NK-92 (cell line): ENCODE data around the gene IQGAP2.

ENCODE experiments used
- DNase-seq: peaks from one replicate; lab custom pipeline; 2025; ENCODE audit not compliant: unreplicated experiment; lab: John Stamatoyannopoulos, UW

IQGAP2 gene

DNA sequence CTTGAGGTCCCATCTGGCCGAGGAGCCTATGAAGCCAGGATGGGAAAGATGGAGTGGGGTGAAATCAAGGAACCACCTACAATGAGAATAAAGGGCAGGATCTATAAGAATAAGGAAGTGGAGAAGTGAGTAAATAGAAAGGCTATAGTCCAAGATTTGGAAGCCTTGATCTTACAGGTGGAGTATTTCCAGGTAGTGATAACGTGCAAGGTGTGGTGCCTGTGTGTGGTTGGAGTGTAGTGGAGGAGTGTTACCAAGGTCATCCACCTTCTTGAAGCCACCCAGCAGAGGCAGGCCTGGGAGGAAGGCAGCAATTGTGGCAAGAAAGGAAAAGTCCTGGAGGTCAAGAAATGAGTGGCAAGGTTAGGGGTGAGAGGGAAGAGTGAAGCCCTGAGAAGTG, 72.9 kb downstream of the IQGAP2 start:
- no peak for DNase-seq

- DNase-seq = no peak
These were observed 73.5 kb downstream of the IQGAP2 start for GRCh38 chr5:76476474-76477038.

DNA sequence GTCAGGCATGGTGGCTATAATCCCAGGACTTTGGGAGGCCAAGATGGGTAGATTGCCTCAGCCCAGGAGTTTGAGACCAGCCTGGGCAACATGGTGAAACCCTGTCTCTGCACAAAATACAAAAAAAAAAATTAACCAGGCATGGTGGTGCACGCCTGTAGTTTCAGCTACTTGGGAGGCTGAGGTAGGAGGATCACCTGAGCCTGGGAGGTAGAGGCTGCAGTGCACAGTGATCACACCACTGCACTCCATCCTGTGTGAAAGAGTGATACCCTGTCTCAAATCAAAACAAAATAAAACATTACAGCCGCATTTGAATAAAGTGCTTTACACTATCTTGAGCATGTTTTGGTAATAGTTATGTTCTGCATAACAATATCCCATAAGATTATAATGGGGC, 74.0 kb downstream of the IQGAP2 start:
- DNase-seq = no peak

- no peak for DNase-seq
These were observed 74.5 kb downstream of the IQGAP2 start for GRCh38 chr5:76477571-76477970.

DNA sequence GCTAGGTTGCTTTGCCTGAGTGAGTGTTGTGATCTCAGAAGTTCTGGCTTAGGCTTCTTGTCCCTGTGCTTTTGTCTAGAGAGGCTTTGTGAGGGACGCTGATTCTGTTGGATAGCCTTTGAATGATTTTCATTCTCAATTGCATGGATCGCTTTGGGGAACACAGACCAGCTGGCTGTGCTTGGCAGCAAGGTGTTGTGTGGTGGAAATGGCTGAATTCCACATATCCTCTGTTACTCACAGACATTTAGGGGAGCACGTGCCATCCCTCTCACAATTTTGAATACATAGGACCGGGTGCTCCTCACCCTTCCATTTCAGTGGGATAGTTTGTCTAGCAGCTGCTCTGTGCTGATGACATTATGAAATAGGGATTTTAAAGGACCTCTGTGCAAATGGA, 76.2 kb downstream of the IQGAP2 start:
- no peak for DNase-seq

GRCh38 chr5:76479973-76480667, 77.0 kb downstream of the IQGAP2 start:
- no peak for DNase-seq

DNA sequence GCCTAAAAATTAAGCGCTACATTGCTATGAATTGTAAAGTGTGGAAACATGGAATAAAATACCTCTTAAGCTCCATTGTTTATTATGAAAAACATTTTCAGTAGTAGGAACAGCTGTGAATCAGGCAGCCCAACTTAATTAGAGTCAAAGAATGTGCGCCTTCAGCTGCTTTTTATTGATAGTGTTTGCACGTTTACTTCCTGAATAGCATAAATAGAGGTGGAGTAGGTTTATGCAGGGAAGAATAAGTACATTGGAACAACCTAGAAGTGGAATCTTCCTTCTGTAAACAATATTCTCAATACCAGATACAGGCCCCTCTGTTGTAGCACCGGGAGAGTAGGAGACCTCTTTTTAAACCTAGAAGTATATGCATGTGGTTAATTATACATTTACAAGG, 79.9 kb downstream of the IQGAP2 start:
- no peak for DNase-seq

DNA sequence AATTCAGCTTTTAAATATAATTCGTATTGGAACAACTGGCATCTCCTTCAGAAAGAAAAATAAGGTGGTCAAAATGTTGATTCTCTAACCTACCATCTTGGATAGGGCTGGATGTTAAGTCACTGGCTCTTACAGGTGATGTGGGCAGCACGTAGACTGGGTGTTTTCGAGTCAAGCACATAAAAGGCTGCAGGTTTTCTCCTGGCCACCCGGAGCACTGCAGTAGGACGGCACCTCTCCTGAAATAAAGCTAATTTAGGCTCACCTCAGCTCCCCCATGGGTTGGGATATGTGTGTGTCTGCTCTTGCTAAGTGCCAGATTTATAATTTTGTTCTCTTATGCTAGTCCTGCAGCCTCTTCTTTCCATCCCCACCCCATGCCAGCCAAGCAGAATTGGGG, 80.3 kb downstream of the IQGAP2 start:
- no peak for DNase-seq

DNA sequence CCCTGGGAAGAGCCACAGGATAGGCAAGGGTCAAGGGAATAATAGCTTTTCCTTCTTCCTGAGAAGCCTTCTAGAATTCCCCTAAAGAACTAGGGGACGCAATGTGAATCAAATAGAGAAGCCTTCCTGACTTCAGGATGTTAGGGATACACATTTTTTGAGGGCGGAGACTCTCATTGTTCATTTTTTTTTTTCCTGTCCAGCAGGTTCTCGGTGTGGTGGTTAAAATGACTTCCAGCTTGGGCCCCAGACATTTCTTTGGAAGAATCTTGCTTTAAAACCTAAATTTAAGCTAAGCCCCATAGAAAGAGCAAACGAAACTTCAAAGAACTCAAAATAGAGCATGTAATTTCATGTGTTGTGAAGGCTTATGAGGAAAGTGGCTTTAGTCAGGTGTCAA, 80.8 kb downstream of the IQGAP2 start:
- no peak for DNase-seq

GRCh38 chr5:76485511-76485910, 82.4 kb downstream of the IQGAP2 start:
- no peak for DNase-seq

- DNase-seq = no peak
These were observed 84.3 kb downstream of the IQGAP2 start for GRCh38 chr5:76487386-76487785.

DNA sequence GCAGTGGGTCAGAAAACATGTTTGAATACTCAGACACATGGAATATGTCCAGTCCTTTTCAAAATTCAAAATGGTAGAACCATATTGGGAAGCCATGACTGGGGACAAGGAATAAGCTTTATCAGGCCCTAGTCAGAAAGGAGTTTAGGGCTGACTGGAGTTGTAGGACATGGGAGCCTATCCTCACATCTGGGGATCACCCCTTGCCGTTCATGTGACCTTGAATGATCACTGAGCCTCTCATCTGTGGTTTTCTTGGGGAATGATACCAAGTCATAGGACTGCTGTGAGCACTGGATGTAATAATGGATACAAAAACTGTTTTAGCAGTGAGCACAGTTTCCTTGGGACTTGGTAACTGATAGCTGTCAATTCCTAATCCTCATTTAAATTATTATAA, 84.7 kb downstream of the IQGAP2 start:
- no peak for DNase-seq

DNA sequence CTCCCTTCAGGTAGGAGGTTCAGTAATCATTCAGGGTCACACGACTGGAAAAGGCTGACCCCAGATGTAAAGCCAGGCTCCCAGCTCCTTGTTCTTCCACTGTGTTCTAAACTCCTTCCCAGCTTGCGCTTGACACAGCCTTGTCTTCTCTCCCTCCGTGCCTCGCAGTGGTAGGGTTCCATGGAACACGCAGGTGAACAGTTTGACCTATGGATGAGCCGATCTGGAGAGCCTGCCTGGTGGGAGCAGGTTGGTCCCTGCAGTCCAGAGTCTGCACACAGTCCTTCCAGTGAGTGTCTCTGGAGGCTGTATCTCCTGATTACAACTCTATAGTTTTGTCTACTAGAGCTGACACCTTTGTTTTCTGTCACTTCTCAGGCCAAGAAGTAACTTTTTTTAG, 85.9 kb downstream of the IQGAP2 start:
- DNase-seq = no peak

DNA sequence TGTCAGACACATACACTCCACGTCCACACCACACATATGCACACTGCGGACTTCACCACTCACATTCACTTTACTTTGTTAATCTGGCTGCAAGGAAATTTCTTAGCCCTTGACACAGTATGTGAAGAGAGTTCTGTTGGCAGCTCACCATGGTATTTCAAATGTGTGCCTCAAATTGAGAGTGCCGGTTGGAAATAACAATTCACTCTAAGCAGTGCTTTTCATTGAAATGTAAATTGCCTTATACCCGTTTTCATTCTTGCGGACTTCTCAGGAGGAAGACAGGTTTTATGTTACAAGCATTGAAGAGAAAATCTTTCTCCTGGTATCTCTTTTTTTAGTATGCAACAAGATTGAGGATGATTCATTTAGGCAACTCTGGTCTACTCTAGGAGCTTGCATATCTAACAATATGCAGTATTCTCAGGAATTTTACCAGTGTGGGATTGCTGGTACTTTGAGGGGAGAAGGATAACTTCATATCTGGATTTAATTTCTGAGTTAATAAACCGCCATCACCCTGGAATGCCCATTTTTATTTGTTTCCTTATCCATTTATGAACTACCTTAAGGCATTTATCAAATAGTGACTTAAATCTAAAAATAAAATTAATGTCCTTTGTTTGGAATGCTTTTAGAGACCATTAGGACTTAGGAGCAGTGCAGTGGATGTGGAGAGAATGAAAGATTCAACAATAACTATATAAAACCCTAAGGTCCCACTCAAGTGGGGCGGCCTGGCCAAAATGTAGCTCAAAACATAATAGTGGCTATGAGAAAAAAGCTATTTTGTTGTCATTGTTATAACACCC, 87.0 kb downstream of the IQGAP2 start:
- DNase-seq = no peak

DNA sequence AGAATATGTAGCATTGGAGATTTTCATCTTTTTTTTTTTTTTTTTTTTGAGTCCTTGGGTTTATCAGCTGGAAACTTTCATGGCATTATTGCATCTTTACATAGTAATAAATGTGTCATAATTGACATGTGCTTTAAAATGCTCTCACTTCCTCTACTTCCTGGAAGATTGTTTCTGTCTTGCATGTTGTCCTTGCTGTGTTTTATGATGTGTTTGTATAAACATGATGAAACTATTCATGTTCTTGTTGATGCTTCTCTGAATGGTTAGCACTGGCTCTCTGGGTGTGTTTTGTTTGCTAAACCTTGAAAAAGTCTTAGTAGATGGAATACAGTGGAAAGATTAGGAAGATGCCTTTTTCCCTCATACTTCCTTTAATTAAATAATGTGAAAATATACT, 87.9 kb downstream of the IQGAP2 start:
- no peak for DNase-seq

DNA sequence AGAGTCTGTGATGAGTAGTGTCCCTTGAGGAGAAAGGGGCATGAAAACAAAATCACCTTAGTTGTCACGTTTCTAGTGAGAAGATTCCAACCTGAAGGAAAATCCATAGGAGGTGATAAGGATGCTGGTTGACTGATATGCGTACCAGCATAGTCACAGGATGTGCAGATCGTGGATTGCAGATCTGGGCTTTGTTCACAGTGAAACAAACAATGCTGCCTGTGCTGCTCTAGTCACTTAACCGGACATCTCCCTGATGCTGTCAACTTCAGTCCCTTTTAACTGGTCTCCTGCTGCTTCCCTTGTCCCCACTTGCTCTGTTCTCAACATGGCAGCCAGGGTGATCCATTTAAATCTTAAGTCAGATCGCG, 89.7 kb downstream of the IQGAP2 start:
- DNase-seq = no peak

GRCh38 chr5:76493190-76493837, 90.2 kb downstream of the IQGAP2 start:
- no peak for DNase-seq

DNA sequence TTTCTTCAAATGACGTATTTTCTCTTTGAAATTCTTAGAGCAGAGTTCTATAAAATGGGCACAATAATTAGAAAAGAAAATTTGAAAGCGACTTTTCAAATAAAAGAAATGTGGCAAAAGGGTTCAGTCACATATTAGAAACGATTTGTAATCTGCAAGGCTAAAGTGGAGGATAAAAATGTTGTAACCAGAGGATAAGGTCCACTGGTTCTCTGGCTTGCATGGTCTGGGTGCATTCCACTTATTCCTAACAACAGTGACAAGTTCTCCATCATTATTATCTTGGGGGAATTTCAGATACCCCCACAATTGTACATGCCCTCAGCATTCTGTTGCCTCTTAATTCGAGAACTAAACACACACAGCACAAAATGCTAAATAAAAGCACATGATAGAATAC, 91.1 kb downstream of the IQGAP2 start:
- no peak for DNase-seq

GRCh38 chr5:76495870-76496269, 92.8 kb downstream of the IQGAP2 start:
- no peak for DNase-seq

GRCh38 chr5:76497065-76497460, 94.0 kb downstream of the IQGAP2 start:
- no peak for DNase-seq

GRCh38 chr5:76497986-76498717, 95.1 kb downstream of the IQGAP2 start:
- DNase-seq = no peak
